ENCODE data around the gene LEMD2. TPM values are rescaled to one million over a fixed set of nuclear protein-coding genes. Genes with fewer than 3 reads are reported as not detected.
A peak's percentile ranks its signal among the peaks of the same experiment; 100 is the strongest.

Gene LEMD2
- total and polyA plus RNA-seq, 2 experiments from 2014 or later, result 21.5 to 67.5 TPM

GRCh38 chr6:33797626-33798342 lies 8.9 kb upstream of the LEMD2 start:
- H3K4me3 ChIP-seq, result no peak overlapping the region
- TF ChIP-seq EZH2 (IDR thresholded peaks at IDR 0.05; ENCODE audit: insufficient read depth, poor library complexity, severe bottlenecking) (no peak), EZH2phosphoT487 (IDR thresholded peaks at IDR 0.05; ENCODE audit: insufficient read depth, low read depth) (no peak)
- no peaks in the 10 kb centered on the region for H4K20me1 ChIP-seq (ENCODE audit: insufficient read depth)
- in situ Hi-C loops (cut with MboI), result no loop called here
- DNase-seq, result no peak
- H3K9ac ChIP-seq, result no peak overlapping the region
- no peaks in the 10 kb centered on the region; the same call in 1 of the 2 replicates for H3K4me1 ChIP-seq (ENCODE audit: insufficient read depth)
- H2AFZ ChIP-seq, result no peak overlapping the region
- H3K27me3 ChIP-seq (replicated peaks; ENCODE audit: insufficient read depth), result no peaks in the 10 kb centered on the region
- WGBS, 2 experiments (ENCODE audit: low coverage in 1 of 2, low lambda C conversion rate in 2 of 2, missing lambda C conversion rate in 2 of 2), result 72 to 73% methylated on average over 10 of the region's 10 CpGs
- no peaks in the 10 kb centered on the region for H3F3A ChIP-seq (ENCODE audit: insufficient read depth)
- H3K79me2 ChIP-seq (ENCODE audit: insufficient read depth), result no peaks in the 10 kb centered on the region
- no peak overlapping the region for H3K27ac ChIP-seq
- no peaks in the 10 kb centered on the region for H3K9me2 ChIP-seq (ENCODE audit: insufficient read depth)
- no peaks in the 10 kb centered on the region for H3K9me3 ChIP-seq (ENCODE audit: low read depth)
- H3K36me3 ChIP-seq (ENCODE audit: low read depth), result no peaks in the 10 kb centered on the region
- no peak overlapping the region for H3K4me2 ChIP-seq (ENCODE audit: unreplicated experiment)

DNA sequence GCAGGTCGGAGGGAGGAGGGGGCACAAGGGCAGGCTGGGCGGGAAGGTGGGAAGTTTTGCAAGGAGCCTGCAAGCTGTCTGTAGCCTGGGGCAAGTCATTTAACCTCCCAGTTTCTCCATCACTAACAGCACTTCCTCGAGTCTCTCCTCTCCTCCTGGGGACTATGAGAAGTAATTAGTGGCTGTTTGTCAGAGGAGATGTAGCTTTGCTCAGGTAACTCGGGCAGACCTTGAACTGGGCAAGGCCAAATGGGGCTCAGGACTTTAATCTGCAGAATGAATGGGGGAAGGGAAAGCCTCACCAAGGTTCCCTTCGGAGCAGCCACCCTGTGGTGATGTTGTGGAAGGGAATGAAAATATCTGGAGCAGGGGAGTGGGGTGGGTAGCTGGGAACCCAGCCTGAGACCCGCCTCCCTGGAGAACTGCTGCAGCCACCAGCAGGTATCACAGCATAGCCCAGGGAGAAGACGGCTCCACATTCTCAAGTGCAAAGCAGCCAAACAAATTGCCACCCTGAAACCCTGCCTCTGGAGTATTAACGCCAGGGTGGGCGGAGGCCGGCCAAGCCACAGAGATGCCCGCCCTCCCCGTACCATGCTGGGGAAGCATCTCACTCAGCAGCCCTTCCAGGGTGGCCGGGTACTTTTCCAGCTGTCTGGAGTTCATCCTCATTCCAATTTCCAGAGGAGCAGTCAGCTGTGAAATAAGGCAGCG lies 6.1 kb upstream of the LEMD2 start:
- H3K4me3 ChIP-seq, result no peak overlapping the region
- H3K9ac ChIP-seq, result no peak overlapping the region
- H3K4me2 ChIP-seq (ENCODE audit: unreplicated experiment), result no peak overlapping the region
- peak; percentile 31 for DNase-seq
- no peak overlapping the region for H2AFZ ChIP-seq
- H4K20me1 ChIP-seq (ENCODE audit: insufficient read depth), result no peaks in the 10 kb centered on the region
- in situ Hi-C loops (cut with MboI), result no loop called here
- peaks cover 5% of the 10 kb centered on the region; the same call in 1 of the 2 replicates for H3K79me2 ChIP-seq (ENCODE audit: insufficient read depth)
- WGBS, 2 experiments (ENCODE audit: low coverage in 1 of 2, low lambda C conversion rate in 2 of 2, missing lambda C conversion rate in 2 of 2), result 15% methylated on average over 13 to 14 of the region's 14 CpGs
- H3F3A ChIP-seq (ENCODE audit: insufficient read depth), result no peaks in the 10 kb centered on the region; the same call in 1 of the 2 replicates
- no peak for TF ChIP-seq EZH2phosphoT487 (IDR thresholded peaks at IDR 0.05; ENCODE audit: insufficient read depth, low read depth)
- no peak for TF ChIP-seq EZH2 (IDR thresholded peaks at IDR 0.05; ENCODE audit: insufficient read depth, poor library complexity, severe bottlenecking)
- no peaks in the 10 kb centered on the region for H3K9me2 ChIP-seq (ENCODE audit: insufficient read depth)
- no peaks in the 10 kb centered on the region for H3K36me3 ChIP-seq (ENCODE audit: low read depth)
- H3K9me3 ChIP-seq (ENCODE audit: low read depth), result no peaks in the 10 kb centered on the region
- H3K27me3 ChIP-seq (replicated peaks; ENCODE audit: insufficient read depth), result no peaks in the 10 kb centered on the region
- H3K27ac ChIP-seq, result no peak overlapping the region
- no peaks in the 10 kb centered on the region; the same call in 1 of the 2 replicates for H3K4me1 ChIP-seq (ENCODE audit: insufficient read depth)

DNA sequence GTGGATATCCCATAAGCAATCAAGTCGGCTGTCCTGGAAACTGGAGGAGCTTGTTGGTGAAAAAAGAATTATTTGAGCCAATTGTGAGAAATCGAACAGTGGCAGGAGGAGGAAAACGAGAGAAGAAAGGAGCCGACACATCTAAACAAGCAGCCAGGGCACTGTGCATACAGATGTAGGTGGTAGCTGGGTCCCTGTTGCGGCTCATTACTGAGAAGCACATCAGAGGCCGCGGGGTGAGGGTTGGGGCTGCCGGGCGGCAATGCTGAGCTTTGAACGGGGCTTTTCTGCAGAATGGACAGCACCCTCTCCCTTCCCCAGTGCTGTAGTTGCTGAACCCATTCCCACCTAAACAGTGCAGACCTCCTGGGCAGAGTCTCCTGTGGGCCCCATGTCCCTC lies 4.1 kb upstream of the LEMD2 start:
- 50 to 54% methylated on average over 10 of the region's 10 CpGs for WGBS, 2 experiments (ENCODE audit: low coverage in 1 of 2, low lambda C conversion rate in 2 of 2, missing lambda C conversion rate in 2 of 2)

DNA sequence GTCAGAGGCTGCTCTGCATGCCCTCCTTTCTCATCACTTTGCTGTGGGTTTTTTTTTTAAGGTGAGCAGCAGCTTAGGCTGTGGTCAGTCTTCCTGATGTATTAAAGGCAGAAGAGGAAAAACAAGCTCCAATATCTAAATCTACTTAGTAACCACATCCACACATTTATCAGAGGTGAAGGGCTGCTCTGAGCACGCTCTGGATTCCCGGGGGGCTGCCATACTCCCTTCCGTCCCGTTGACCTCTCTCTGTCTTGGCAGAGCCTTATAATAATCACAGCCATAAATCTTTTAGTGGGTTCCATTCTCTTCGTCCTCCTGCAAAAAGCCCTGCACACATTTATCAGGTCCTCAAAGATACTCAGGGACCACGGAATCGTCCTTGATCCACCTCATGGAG lies 2.7 kb upstream of the LEMD2 start:
- H3K4me2 ChIP-seq (ENCODE audit: unreplicated experiment), result no peak overlapping the region
- H3F3A ChIP-seq (ENCODE audit: insufficient read depth), result peaks cover 14% of the 10 kb centered on the region
- DNase-seq, result no peak
- peaks cover 17% of the 10 kb centered on the region for H3K4me1 ChIP-seq (ENCODE audit: insufficient read depth)
- TF ChIP-seq EZH2phosphoT487 (IDR thresholded peaks at IDR 0.05; ENCODE audit: insufficient read depth, low read depth) (no peak), EZH2 (IDR thresholded peaks at IDR 0.05; ENCODE audit: insufficient read depth, poor library complexity, severe bottlenecking) (no peak)
- H3K36me3 ChIP-seq (ENCODE audit: low read depth), result no peaks in the 10 kb centered on the region
- WGBS, 2 experiments (ENCODE audit: low coverage in 1 of 2, low lambda C conversion rate in 2 of 2, missing lambda C conversion rate in 2 of 2), result 62 to 64% methylated on average over 7 of the region's 7 CpGs
- H2AFZ ChIP-seq, result no peak overlapping the region
- no peak overlapping the region for H3K4me3 ChIP-seq
- no peak overlapping the region for H3K9ac ChIP-seq
- H4K20me1 ChIP-seq (ENCODE audit: insufficient read depth), result no peaks in the 10 kb centered on the region
- H3K9me2 ChIP-seq (ENCODE audit: insufficient read depth), result no peaks in the 10 kb centered on the region
- H3K27me3 ChIP-seq (replicated peaks; ENCODE audit: insufficient read depth), result no peaks in the 10 kb centered on the region
- H3K9me3 ChIP-seq (ENCODE audit: low read depth), result no peaks in the 10 kb centered on the region
- peaks cover 18% of the 10 kb centered on the region for H3K79me2 ChIP-seq (ENCODE audit: insufficient read depth)
- in situ Hi-C loops (cut with MboI), result no loop called here
- no peak overlapping the region for H3K27ac ChIP-seq

More for the DNA sequence above, 4.1 kb upstream of the LEMD2 start:
- H3K9me2 ChIP-seq (ENCODE audit: insufficient read depth), result no peaks in the 10 kb centered on the region
- peaks cover 5% of the 10 kb centered on the region; the same call in 1 of the 2 replicates for H3K4me1 ChIP-seq (ENCODE audit: insufficient read depth)
- no peak overlapping the region for H2AFZ ChIP-seq
- no peak overlapping the region for H3K9ac ChIP-seq
- no peaks in the 10 kb centered on the region for H3K9me3 ChIP-seq (ENCODE audit: low read depth)
- DNase-seq, result no peak
- H3K79me2 ChIP-seq (ENCODE audit: insufficient read depth), result peaks cover 14% of the 10 kb centered on the region
- no peak overlapping the region for H3K4me2 ChIP-seq (ENCODE audit: unreplicated experiment)
- no peaks in the 10 kb centered on the region for H4K20me1 ChIP-seq (ENCODE audit: insufficient read depth)
- H3K4me3 ChIP-seq, result no peak overlapping the region
- H3F3A ChIP-seq (ENCODE audit: insufficient read depth), result peaks cover under 1% of the 10 kb centered on the region; the same call in 1 of the 2 replicates
- H3K27me3 ChIP-seq (replicated peaks; ENCODE audit: insufficient read depth), result no peaks in the 10 kb centered on the region
- H3K36me3 ChIP-seq (ENCODE audit: low read depth), result no peaks in the 10 kb centered on the region
- TF ChIP-seq EZH2 (IDR thresholded peaks at IDR 0.05; ENCODE audit: insufficient read depth, poor library complexity, severe bottlenecking) (no peak), EZH2phosphoT487 (IDR thresholded peaks at IDR 0.05; ENCODE audit: insufficient read depth, low read depth) (no peak)
- in situ Hi-C loops (cut with MboI), result no loop called here
- H3K27ac ChIP-seq, result no peak overlapping the region
